ENCODE measurements around the gene CEP112. TPM values are rescaled to one million over a fixed set of nuclear protein-coding genes. Genes with fewer than 3 reads are reported as not detected.

The CEP112 gene
- total and polyA plus RNA-seq, 4 donors = 1.1 to 4.9 (median 1.4) TPM

- H3K4me1 ChIP-seq (ENCODE audit: control insufficient read depth in 4 of 4, insufficient read depth in 4 of 4, low read length in 3 of 4) = no peaks in the 10 kb centered on the region
- H3K36me3 ChIP-seq (ENCODE audit: control insufficient read depth in 4 of 4, insufficient read depth in 3 of 4, low read depth in 1 of 4, low read length in 3 of 4) = no peaks in the 10 kb centered on the region
- no peaks in the 10 kb centered on the region for H3K27me3 ChIP-seq (ENCODE audit: control insufficient read depth in 4 of 4, insufficient read depth in 4 of 4, low read length in 3 of 4)
- DNase-seq (ENCODE audit: low spot score) = no peak
- TF ChIP-seq HNF4A (conservative IDR thresholded peaks at IDR 0.05) (no peak), EGR1 (IDR thresholded peaks at IDR 0.05; ENCODE audit: low read depth in 2 of 2) (no peak), MAX (IDR thresholded peaks at IDR 0.05) (no peak), NR2F2 (IDR thresholded peaks at IDR 0.05) (no peak), GABPA (IDR thresholded peaks at IDR 0.05 in 1 of 2, conservative IDR thresholded peaks at IDR 0.05 in 1 of 2) (no peak), TAF1 (conservative IDR thresholded peaks at IDR 0.05) (no peak), YY1 (IDR thresholded peaks at IDR 0.05) (no peak), FOXA2 (IDR thresholded peaks at IDR 0.05) (no peak), JUND (IDR thresholded peaks at IDR 0.05) (no peak), RAD21 (IDR thresholded peaks at IDR 0.05) (no peak), RXRA (IDR thresholded peaks at IDR 0.05) (no peak)
- no peak overlapping the region for H3K27ac ChIP-seq (ENCODE audit: low read depth in 1 of 2, low read length in 2 of 2)
- H3K9ac ChIP-seq (ENCODE audit: low read depth in 1 of 2, low read length in 2 of 2) = no peak overlapping the region
- 95% methylated on average over 2 of the region's 2 CpGs for WGBS
- no peaks in the 10 kb centered on the region for H3K9me3 ChIP-seq (ENCODE audit: control insufficient read depth in 4 of 4, low read length in 3 of 4)
- no peak overlapping the region for H3K4me3 ChIP-seq (ENCODE audit: low read depth in 1 of 3, low read length in 3 of 3)
Observed at GRCh38 chr17:65855245-65855644, 336.7 kb downstream of the CEP112 start.

GRCh38 chr17:65853816-65854215 is 338.1 kb downstream of the CEP112 start:
- no peaks in the 10 kb centered on the region for H3K27me3 ChIP-seq (ENCODE audit: control insufficient read depth in 4 of 4, insufficient read depth in 4 of 4, low read length in 3 of 4)
- no peaks in the 10 kb centered on the region for H3K9me3 ChIP-seq (ENCODE audit: control insufficient read depth in 4 of 4, low read length in 3 of 4)
- H3K27ac ChIP-seq (ENCODE audit: low read depth in 1 of 2, low read length in 2 of 2) = no peak overlapping the region
- no peaks in the 10 kb centered on the region for H3K4me1 ChIP-seq (ENCODE audit: control insufficient read depth in 4 of 4, insufficient read depth in 4 of 4, low read length in 3 of 4)
- H3K9ac ChIP-seq (ENCODE audit: low read depth in 1 of 2, low read length in 2 of 2) = no peak overlapping the region
- TF ChIP-seq MAX (IDR thresholded peaks at IDR 0.05) (no peak), RAD21 (IDR thresholded peaks at IDR 0.05) (no peak), TAF1 (conservative IDR thresholded peaks at IDR 0.05) (no peak), ZBTB33 (IDR thresholded peaks at IDR 0.05) (no peak), ATF3 (IDR thresholded peaks at IDR 0.05) (no peak), CTCF (IDR thresholded peaks at IDR 0.05; ENCODE audit: low read depth, low read length, missing input control) (no peak), FOXA1 (IDR thresholded peaks at IDR 0.05) (no peak), HNF4A (conservative IDR thresholded peaks at IDR 0.05) (no peak), YY1 (IDR thresholded peaks at IDR 0.05) (no peak), NR2F2 (IDR thresholded peaks at IDR 0.05) (no peak), FOXA2 (IDR thresholded peaks at IDR 0.05) (no peak), SP1 (IDR thresholded peaks at IDR 0.05) (no peak), JUND (IDR thresholded peaks at IDR 0.05) (no peak), RXRA (IDR thresholded peaks at IDR 0.05) (no peak), HNF4G (IDR thresholded peaks at IDR 0.05) (no peak), REST (IDR thresholded peaks at IDR 0.05) (no peak), GABPA (IDR thresholded peaks at IDR 0.05 in 1 of 2, conservative IDR thresholded peaks at IDR 0.05 in 1 of 2) (no peak), EGR1 (IDR thresholded peaks at IDR 0.05; ENCODE audit: low read depth in 2 of 2) (no peak)
- H3K4me3 ChIP-seq (ENCODE audit: low read depth in 1 of 3, low read length in 3 of 3) = no peak overlapping the region
- peaks cover 0 to 2% (median 0%) of the 10 kb centered on the region in 4 donors for H3K36me3 ChIP-seq (ENCODE audit: control insufficient read depth in 4 of 4, insufficient read depth in 3 of 4, low read depth in 1 of 4, low read length in 3 of 4)
- DNase-seq (ENCODE audit: low spot score) = no peak

Data from liver (tissue), 9 donors.